T-cell (primary cell): Measurements from ENCODE around the gene ZMYND8. TPM values are rescaled to one million over a fixed set of nuclear protein-coding genes. Genes with fewer than 3 reads are reported as not detected.
"Not testable (repeated sequence)": the region's sequence is repeated elsewhere in the genome, so short reads cannot be mapped to it uniquely, and the experiment has no call there.

Source experiments
- ATAC-seq, 4 experiments: fragments of 200-7000 bp in 3 of 4; fragments of 150-1000 bp in 1 of 4; cut with Tn5 transposase; replicated peaks in 1 of 4; 1 replicate in 3 of 4; 2 replicates in 1 of 4; pipeline ENCODE4 v1.10.0; 2021; ENCODE audit warnings: moderate library complexity in 3 of 4, mild to moderate bottlenecking in 2 of 4, moderate number of reproducible peaks in 1 of 4
- CTCF ChIA-PET, 2 donors: fragments of 300-600 bp; sonication (Branson Sonifier 250); formaldehyde crosslinking; loops; one replicate each; lab custom pipeline; 2022; ENCODE audit warnings: antibody characterized with exemption in 2 of 2; lab: Charles Lee
- POLR2A ChIA-PET, 2 donors: fragments of 300-600 bp; sonication (Branson Sonifier 250); formaldehyde crosslinking; loops; one replicate each; lab custom pipeline; 2022; ENCODE audit warnings: antibody characterized with exemption in 2 of 2; lab: Charles Lee
- DNase-seq, 35 experiments: peaks; one replicate each; pipeline versions ENCODE4 v3.0.0 to v3.0.0-alpha.2; 2013 to 2023
- H3K27ac ChIP-seq: one replicate; pipeline ENCODE4 v1.5.1; 2013; ENCODE audit warnings: low read length
- H3K27me3 ChIP-seq, 2 experiments: replicated peaks in 1 of 2; 1 replicate in 1 of 2; 2 replicates in 1 of 2; pipeline versions ENCODE4 v1.6.1 to v1.7.0; 2013; ENCODE audit warnings: low read length in 1 of 2, mixed read lengths in 1 of 2; ENCODE audit not compliant: control insufficient read depth in 2 of 2, insufficient read depth in 2 of 2; ENCODE audit errors: extremely low read depth in 1 of 2
- H3K36me3 ChIP-seq, 2 donors: 1 replicate in 1 of 2; 2 replicates in 1 of 2; pipeline versions ENCODE4 v1.6.1 to v1.7.0; 2013; ENCODE audit warnings: low read length in 1 of 2; ENCODE audit not compliant: control insufficient read depth in 2 of 2, insufficient read depth in 1 of 2; ENCODE audit errors: extremely low read depth in 1 of 2
- H3K4me1 ChIP-seq, 2 experiments: 1 replicate in 1 of 2; 2 replicates in 1 of 2; pipeline versions ENCODE4 v1.6.1 to v1.7.0; 2013; ENCODE audit warnings: low read length in 2 of 2, mixed read lengths in 1 of 2; ENCODE audit not compliant: insufficient read depth in 2 of 2, control insufficient read depth in 1 of 2; ENCODE audit errors: extremely low read depth in 1 of 2
- H3K4me3 ChIP-seq, 2 donors: 1 replicate in 1 of 2; 2 replicates in 1 of 2; pipeline versions ENCODE4 v1.5.1 to v1.7.0; 2013; ENCODE audit warnings: mild to moderate bottlenecking in 2 of 2, low read length in 1 of 2, moderate library complexity in 1 of 2; ENCODE audit not compliant: control insufficient read depth in 1 of 2; ENCODE audit errors: extremely low read depth in 1 of 2
- H3K9me3 ChIP-seq: 2 replicates; pipeline ENCODE4 v1.7.0; 2013
- H3K27ac Mint-ChIP-seq, 2 donors: one replicate each; pipeline ENCODE4 v1.8.0; 2020 to 2021; ENCODE audit warnings: mild to moderate bottlenecking in 2 of 2, mixed read lengths in 2 of 2
- H3K27me3 Mint-ChIP-seq, 2 donors: one replicate each; pipeline ENCODE4 v1.8.0; 2021 to 2022; ENCODE audit warnings: mixed read lengths in 2 of 2
- H3K36me3 Mint-ChIP-seq: one replicate; pipeline ENCODE4 v1.8.0; 2021; ENCODE audit warnings: mixed read lengths
- H3K4me1 Mint-ChIP-seq, 3 donors: one replicate each; pipeline ENCODE4 v1.8.0; 2020 to 2022; ENCODE audit warnings: mixed read lengths in 3 of 3, mild to moderate bottlenecking in 1 of 3
- H3K4me3 Mint-ChIP-seq, 3 donors: one replicate each; pipeline ENCODE4 v1.8.0; 2020 to 2022; ENCODE audit warnings: mild to moderate bottlenecking in 3 of 3, mixed read lengths in 3 of 3, moderate library complexity in 3 of 3
- H3K9me3 Mint-ChIP-seq, 3 donors: one replicate each; pipeline ENCODE4 v1.8.0; 2020 to 2022; ENCODE audit warnings: mixed read lengths in 3 of 3
- WGBS: methylation state at CpG from one replicate; pipeline ENCODE4 v1.1.5; 2013; ENCODE audit warnings: missing lambda C conversion rate; ENCODE audit not compliant: insufficient coverage; 5-methylcytosine and 5-hydroxymethylcytosine counted together
- total RNA-seq, 35 experiments: library from RNA in 6 of 35; stranded (reverse) in 6 of 35; fragments of 120-200 nt in 1 of 35; gene quantifications; one replicate each; pipeline versions ENCODE4 v1.2.1 to v1.2.4 and lab custom pipeline; 2013 to 2026

Gene ZMYND8
- total RNA-seq, 5 donors from 2014 or later (not counting 1 experiment from before 2014, with no cell fraction given) = 39.6 to 68.9 (median 43.6) TPM

DNA sequence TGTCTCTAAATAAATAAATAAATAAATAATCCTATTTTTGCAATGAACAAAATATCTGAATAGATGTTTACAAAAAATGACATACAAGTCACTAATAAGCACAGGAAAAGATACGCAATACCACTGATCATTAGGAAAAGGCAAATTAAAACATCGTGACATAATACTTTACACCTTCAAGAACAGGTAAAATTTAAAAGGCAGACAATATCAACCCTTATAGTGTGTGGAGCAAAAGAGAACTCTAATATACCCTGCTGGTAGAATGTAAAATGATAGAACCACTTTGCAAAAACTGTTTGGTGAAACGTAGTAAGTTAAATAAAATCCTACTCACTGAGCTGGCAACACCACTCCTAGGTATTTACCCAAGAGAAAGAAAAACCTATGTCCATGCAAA, 67.4 kb downstream of the ZMYND8 start:
- Mint-ChIP-seq H3K4me1 (peaks cover 0 to 3% (median 0%) of the 10 kb centered on the region in 3 donors), H3K27ac (no peak overlapping the region), H3K27me3 (no peaks in the 10 kb centered on the region), H3K4me3 (no peak overlapping the region), H3K9me3 (no peaks in the 10 kb centered on the region), H3K36me3 (peaks cover 60% of the 10 kb centered on the region)
- ChIA-PET CTCF (interaction anchor here in 1 of 2 donors (0.7 kb wide), 1 partner anchor 103 kb away, joined by 4 read pairs; no protein-coding TSS in a partner anchor), POLR2A (interaction anchor here in 1 of 2 donors (0.6 kb wide), 1 partner anchor 1971 kb away, joined by 3 read pairs; no protein-coding TSS in a partner anchor)
- H3K9me3 ChIP-seq = no peaks in the 10 kb centered on the region
- no peak for ATAC-seq
- no peak overlapping the region for H3K27ac ChIP-seq
- no peak for DNase-seq
- no peaks in the 10 kb centered on the region for H3K4me1 ChIP-seq
- no CpG with 5 or more reads among the region's 3 CpGs for WGBS
- H3K27me3 ChIP-seq = no peaks in the 10 kb centered on the region
- peaks cover 2 to 78% of the 10 kb centered on the region in 2 donors for H3K36me3 ChIP-seq
- no peak overlapping the region for H3K4me3 ChIP-seq

DNA sequence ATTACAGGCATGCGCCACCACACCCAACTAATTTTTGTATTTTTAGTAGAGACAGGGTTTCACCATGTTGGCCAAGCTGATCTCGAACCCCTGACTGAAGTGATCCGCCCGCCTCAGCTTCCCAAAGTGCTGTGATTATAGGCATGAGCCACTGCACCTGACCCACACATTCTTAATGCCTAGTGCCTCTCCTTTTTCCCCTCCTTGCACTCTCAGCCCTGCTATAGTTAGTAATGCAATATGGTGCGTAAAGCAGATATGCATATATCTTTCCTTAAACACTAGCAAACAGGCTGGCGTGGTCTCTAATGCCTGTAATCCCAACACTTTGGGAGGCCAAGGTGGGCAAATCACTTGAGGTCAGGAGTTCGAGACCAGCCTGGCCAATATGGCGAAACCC, 68.0 kb downstream of the ZMYND8 start:
- H3K4me3 ChIP-seq, H3K4me1 Mint-ChIP-seq, H3K4me3 Mint-ChIP-seq, H3K9me3 ChIP-seq, H3K4me1 ChIP-seq, H3K27me3 Mint-ChIP-seq, H3K27me3 ChIP-seq, ATAC-seq, DNase-seq, H3K27ac Mint-ChIP-seq, H3K27ac ChIP-seq, POLR2A ChIA-PET, H3K9me3 Mint-ChIP-seq: not testable (repeated sequence)
- CTCF ChIA-PET = interaction anchor here in 1 of 2 donors (0.7 kb wide), 1 partner anchor 96 kb away, joined by 9 read pairs; no protein-coding TSS in a partner anchor
- H3K36me3 ChIP-seq = peaks cover 6 to 74% of the 10 kb centered on the region in 2 donors
- H3K36me3 Mint-ChIP-seq = peaks cover 60% of the 10 kb centered on the region
- no CpG with 5 or more reads among the region's 8 CpGs for WGBS

DNA sequence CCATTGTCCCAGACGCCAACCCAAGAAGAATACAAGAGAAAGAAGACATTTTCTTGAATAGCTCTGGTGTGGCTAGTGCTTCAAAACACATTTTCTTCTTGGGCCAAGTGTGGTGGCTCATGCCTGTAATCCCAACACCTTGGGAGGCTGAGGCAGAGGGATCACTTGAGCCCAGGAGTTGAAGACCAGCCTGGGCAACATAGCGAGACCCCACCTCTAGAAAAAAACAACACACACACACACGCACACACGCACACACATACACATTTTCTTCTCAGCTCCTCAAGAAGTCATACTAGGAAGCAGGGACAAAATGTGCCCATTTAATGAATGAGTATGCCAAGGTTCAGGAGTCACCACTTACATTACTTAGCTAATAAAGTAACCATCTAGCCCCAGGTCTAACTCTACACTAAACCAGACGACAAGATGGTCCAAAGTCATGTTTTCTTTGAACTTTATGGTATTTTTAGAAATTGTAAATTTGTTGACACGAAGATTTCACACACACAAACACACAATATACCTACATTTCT, 68.8 kb downstream of the ZMYND8 start:
- ATAC-seq (no peak), DNase-seq (no peak)
- Histone ChIP-seq H3K36me3 (peaks cover 12 to 75% of the 10 kb centered on the region in 2 donors), H3K4me1 (no peaks in the 10 kb centered on the region), H3K9me3 (no peaks in the 10 kb centered on the region), H3K4me3 (no peak overlapping the region), H3K27me3 (no peaks in the 10 kb centered on the region), H3K27ac (no peak overlapping the region)
- Mint-ChIP-seq H3K27ac (no peak overlapping the region), H3K27me3 (no peaks in the 10 kb centered on the region), H3K9me3 (no peaks in the 10 kb centered on the region), H3K36me3 (peaks cover 56% of the 10 kb centered on the region), H3K4me1 (no peaks in the 10 kb centered on the region), H3K4me3 (no peak overlapping the region)
- ChIA-PET POLR2A (interaction anchor here in 1 of 2 donors (0.7 kb wide), 1 partner anchor 14 kb away, joined by 3 read pairs; no protein-coding TSS in a partner anchor), CTCF (interaction anchor here in 1 of 2 donors (0.7 kb wide), 1 partner anchor 96 kb away, joined by 9 read pairs; no protein-coding TSS in a partner anchor)
- no CpG with 5 or more reads among the region's 6 CpGs for WGBS

DNA sequence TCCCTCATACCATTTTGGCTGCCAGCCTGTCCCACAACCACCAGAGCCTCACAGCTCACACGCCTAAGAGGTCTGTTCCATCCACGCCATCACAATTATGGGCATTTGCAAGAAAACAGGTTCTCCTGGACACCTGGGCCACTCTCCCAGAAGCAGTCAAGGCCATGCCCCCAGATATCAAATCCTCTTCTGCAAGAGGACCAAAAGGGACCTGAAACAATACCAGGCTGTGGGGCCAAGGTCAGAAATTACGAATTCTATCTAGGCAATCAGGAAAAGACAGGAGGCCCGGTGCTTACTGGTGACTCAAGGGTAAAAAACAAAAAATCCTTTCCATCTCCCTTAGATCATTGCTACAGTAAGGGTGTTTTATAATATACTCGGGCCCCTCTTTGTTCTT, 69.8 kb downstream of the ZMYND8 start:
- POLR2A ChIA-PET = interaction anchor here in 1 of 2 donors (0.6 kb wide), 1 partner anchor 69 kb away, joined by 3 read pairs; no protein-coding TSS in a partner anchor
- no peak overlapping the region for H3K27ac ChIP-seq
- Mint-ChIP-seq H3K27ac (no peak overlapping the region), H3K36me3 (peaks cover 57% of the 10 kb centered on the region), H3K4me3 (no peak overlapping the region), H3K4me1 (no peaks in the 10 kb centered on the region), H3K9me3 (no peaks in the 10 kb centered on the region), H3K27me3 (no peaks in the 10 kb centered on the region)
- DNase-seq (no peak), ATAC-seq (no peak)
- CTCF ChIA-PET = no interaction called here
- H3K36me3 ChIP-seq = peaks cover 15 to 76% of the 10 kb centered on the region in 2 donors
- H3K9me3 ChIP-seq = no peaks in the 10 kb centered on the region
- no peaks in the 10 kb centered on the region for H3K4me1 ChIP-seq
- 93% methylated on average over 2 of the region's 5 CpGs for WGBS
- no peaks in the 10 kb centered on the region for H3K27me3 ChIP-seq
- no peak overlapping the region for H3K4me3 ChIP-seq

DNA sequence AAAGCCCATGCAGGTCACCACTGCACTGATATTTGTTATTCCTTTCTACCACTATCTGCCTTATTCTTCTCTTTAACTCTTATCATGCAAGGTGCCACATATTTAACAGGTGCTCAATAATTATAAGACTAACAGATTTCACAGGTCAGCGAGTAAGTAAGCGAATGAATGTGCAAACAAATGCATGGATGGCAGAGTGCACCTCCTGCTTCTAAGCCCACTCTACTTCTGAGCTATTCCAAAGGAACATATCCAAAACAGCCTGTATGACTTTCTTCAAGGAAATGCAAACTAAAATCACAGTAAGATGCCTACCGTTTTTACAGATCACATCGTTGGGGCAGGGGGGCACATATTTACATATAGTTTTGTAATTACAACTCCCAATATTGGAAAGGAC, 71.3 kb downstream of the ZMYND8 start:
- Mint-ChIP-seq H3K27ac (no peak overlapping the region), H3K9me3 (no peaks in the 10 kb centered on the region), H3K27me3 (no peaks in the 10 kb centered on the region), H3K4me1 (peaks cover 0 to 7% (median 0%) of the 10 kb centered on the region in 3 donors), H3K36me3 (peaks cover 59% of the 10 kb centered on the region), H3K4me3 (no peak overlapping the region)
- DNase-seq = no peak
- CTCF ChIA-PET = interaction anchor here in 1 of 2 donors (0.8 kb wide), 1 partner anchor 12 kb away, joined by 4 read pairs; no protein-coding TSS in a partner anchor
- 88% methylated on average over 2 of the region's 4 CpGs for WGBS
- POLR2A ChIA-PET = interaction anchor here in 1 of 2 donors (0.6 kb wide), 1 partner anchor 147 kb away, joined by 3 read pairs; no protein-coding TSS in a partner anchor
- Histone ChIP-seq H3K36me3 (peaks cover 18 to 79% of the 10 kb centered on the region in 2 donors), H3K27me3 (no peaks in the 10 kb centered on the region), H3K4me3 (no peak overlapping the region), H3K9me3 (no peaks in the 10 kb centered on the region), H3K4me1 (no peaks in the 10 kb centered on the region), H3K27ac (no peak overlapping the region)
- ATAC-seq = no peak

DNA sequence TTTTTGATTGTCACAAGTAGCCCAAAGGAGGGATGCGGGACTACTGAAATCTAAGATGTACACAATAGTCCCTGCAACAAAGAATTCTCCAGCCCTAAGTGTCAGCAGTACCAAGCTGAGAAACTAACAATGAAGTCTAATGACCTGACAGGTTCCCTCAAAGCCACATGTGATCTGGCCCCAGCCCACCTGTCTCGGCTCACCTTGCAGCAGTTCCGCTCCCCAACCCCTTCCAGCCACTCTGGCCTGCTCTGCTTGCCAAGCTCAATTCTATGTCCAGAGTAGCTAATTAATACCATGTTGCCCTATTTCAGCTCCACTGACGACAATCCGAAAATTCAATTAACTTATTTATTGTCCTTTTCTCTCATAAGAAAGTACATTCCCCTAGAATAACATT, 72.1 kb downstream of the ZMYND8 start:
- no peaks in the 10 kb centered on the region for H3K27me3 ChIP-seq
- Mint-ChIP-seq H3K36me3 (peaks cover 52% of the 10 kb centered on the region), H3K4me3 (no peak overlapping the region), H3K27ac (peak overlapping the region in 1 of 2 donors; percentile 22), H3K27me3 (no peaks in the 10 kb centered on the region), H3K9me3 (no peaks in the 10 kb centered on the region), H3K4me1 (peaks cover 0 to 7% (median 0%) of the 10 kb centered on the region in 3 donors)
- CTCF ChIA-PET = interaction anchor here in 1 of 2 donors (0.8 kb wide), 1 partner anchor 11 kb away, joined by 4 read pairs; no protein-coding TSS in a partner anchor
- WGBS = 98% methylated on average over 5 of the region's 5 CpGs
- no peaks in the 10 kb centered on the region for H3K4me1 ChIP-seq
- DNase-seq (no peak), ATAC-seq (no peak)
- POLR2A ChIA-PET = interaction anchor here (0.6 to 0.7 kb wide), 3 partner anchors 74 to 226 kb away, joined by 3 to 6 read pairs (median 4); no protein-coding TSS in a partner anchor
- H3K36me3 ChIP-seq = peaks cover 18 to 76% of the 10 kb centered on the region in 2 donors
- H3K4me3 ChIP-seq = no peak overlapping the region
- no peaks in the 10 kb centered on the region for H3K9me3 ChIP-seq
- no peak overlapping the region for H3K27ac ChIP-seq
